Liver (tissue), 9 donors: Measurements from ENCODE around the gene DHX35. TPM values are rescaled to one million over a fixed set of nuclear protein-coding genes. Genes with fewer than 3 reads are reported as not detected.

Experiments used
- DNase-seq: peaks from one replicate; pipeline ENCODE4 v3.0.0-alpha.2; 2017; ENCODE audit warnings: low spot score
- H3K27ac ChIP-seq, 2 donors: one replicate each; pipeline ENCODE4 v1.7.0; 2013; ENCODE audit warnings: inconsistent platforms in 2 of 2, low read length in 2 of 2, control low read depth in 1 of 2, low read depth in 1 of 2, mild to moderate bottlenecking in 1 of 2
- H3K27me3 ChIP-seq, 4 donors: one replicate each; pipeline versions ENCODE4 v1.6.1 to v1.7.0; 2013; ENCODE audit warnings: low read length in 3 of 4, inconsistent platforms in 1 of 4, mild to moderate bottlenecking in 1 of 4, moderate library complexity in 1 of 4; ENCODE audit not compliant: control insufficient read depth in 4 of 4, insufficient read depth in 4 of 4
- H3K36me3 ChIP-seq, 4 donors: one replicate each; pipeline versions ENCODE4 v1.6.1 to v1.7.0; 2013; ENCODE audit warnings: low read length in 3 of 4, mild to moderate bottlenecking in 3 of 4, low read depth in 1 of 4, moderate library complexity in 1 of 4; ENCODE audit not compliant: control insufficient read depth in 4 of 4, insufficient read depth in 3 of 4
- H3K4me1 ChIP-seq, 4 donors: one replicate each; pipeline versions ENCODE4 v1.6.1 to v1.7.0; 2013; ENCODE audit warnings: low read length in 3 of 4, mild to moderate bottlenecking in 3 of 4, moderate library complexity in 1 of 4; ENCODE audit not compliant: control insufficient read depth in 4 of 4, insufficient read depth in 4 of 4
- H3K4me3 ChIP-seq, 3 donors: one replicate each; pipeline versions ENCODE4 v1.6.1 to v1.7.0; 2013; ENCODE audit warnings: low read length in 3 of 3, control low read depth in 1 of 3, low read depth in 1 of 3, mild to moderate bottlenecking in 1 of 3
- H3K9ac ChIP-seq, 2 donors: one replicate each; pipeline ENCODE4 v1.7.0; 2013; ENCODE audit warnings: low read length in 2 of 2, mild to moderate bottlenecking in 2 of 2, moderate library complexity in 2 of 2, control low read depth in 1 of 2, low read depth in 1 of 2
- H3K9me3 ChIP-seq, 4 donors: one replicate each; pipeline versions ENCODE4 v1.6.1 to v1.7.0; 2013; ENCODE audit warnings: low read length in 3 of 4; ENCODE audit not compliant: control insufficient read depth in 4 of 4
- ATF3 ChIP-seq: IDR thresholded peaks from 2 replicates; pipeline ENCODE4 v1.6.1; 2016; ENCODE audit warnings: antibody characterized with exemption
- CTCF ChIP-seq: fragments of 150-350 bp; IDR thresholded peaks from 2 replicates; pipeline ENCODE4 v1.5.1; 2017; ENCODE audit warnings: improper control_type of control experiment, low read depth, low read length; ENCODE audit not compliant: missing input control
- EGR1 ChIP-seq, 2 donors: IDR thresholded peaks; 2 replicates each; pipeline ENCODE4 v1.6.1; 2016 to 2018; ENCODE audit warnings: antibody characterized with exemption in 2 of 2, low read depth in 2 of 2
- FOXA1 ChIP-seq: IDR thresholded peaks from 2 replicates; pipeline ENCODE4 v1.6.1; 2016; ENCODE audit warnings: antibody characterized with exemption
- FOXA2 ChIP-seq: IDR thresholded peaks from 2 replicates; pipeline ENCODE4 v1.6.1; 2016; ENCODE audit warnings: antibody characterized with exemption
- GABPA ChIP-seq, 2 donors: IDR thresholded peaks in 1 of 2; conservative IDR thresholded peaks in 1 of 2; 2 replicates each; pipeline ENCODE4 v1.6.1; 2016; ENCODE audit warnings: antibody characterized with exemption in 2 of 2, mild to moderate bottlenecking in 1 of 2, moderate library complexity in 1 of 2
- HNF4A ChIP-seq, 2 donors: conservative IDR thresholded peaks; 2 replicates each; pipeline ENCODE4 v1.6.1; 2016; ENCODE audit warnings: antibody characterized with exemption in 2 of 2, mild to moderate bottlenecking in 2 of 2
- HNF4G ChIP-seq: IDR thresholded peaks from 2 replicates; pipeline ENCODE4 v1.6.1; 2016; ENCODE audit warnings: antibody characterized with exemption
- JUND ChIP-seq, 2 donors: IDR thresholded peaks; 2 replicates each; pipeline ENCODE4 v1.6.1; 2016; ENCODE audit warnings: antibody characterized with exemption in 2 of 2
- MAX ChIP-seq: IDR thresholded peaks from 2 replicates; pipeline ENCODE4 v1.6.1; 2016; ENCODE audit warnings: antibody characterized with exemption
- NR2F2 ChIP-seq: IDR thresholded peaks from 2 replicates; pipeline ENCODE4 v1.6.1; 2016; ENCODE audit warnings: antibody characterized with exemption
- RAD21 ChIP-seq, 2 donors: IDR thresholded peaks; 2 replicates each; pipeline ENCODE4 v1.6.1; 2016; ENCODE audit warnings: antibody characterized with exemption in 2 of 2, mild to moderate bottlenecking in 2 of 2
- REST ChIP-seq: IDR thresholded peaks from 2 replicates; pipeline ENCODE4 v1.6.1; 2016; ENCODE audit warnings: antibody characterized with exemption, mild to moderate bottlenecking
- RXRA ChIP-seq, 2 donors: IDR thresholded peaks; 2 replicates each; pipeline ENCODE4 v1.6.1; 2017 to 2018; ENCODE audit warnings: antibody characterized with exemption in 2 of 2, mild to moderate bottlenecking in 1 of 2
- SP1 ChIP-seq: IDR thresholded peaks from 2 replicates; pipeline ENCODE4 v1.6.1; 2018; ENCODE audit warnings: antibody characterized with exemption, mild to moderate bottlenecking
- TAF1 ChIP-seq: conservative IDR thresholded peaks from 2 replicates; pipeline ENCODE4 v1.6.1; 2016; ENCODE audit warnings: antibody characterized with exemption, mild to moderate bottlenecking
- YY1 ChIP-seq: IDR thresholded peaks from 2 replicates; pipeline ENCODE4 v1.6.1; 2016; ENCODE audit warnings: antibody characterized with exemption, mild to moderate bottlenecking
- ZBTB33 ChIP-seq: IDR thresholded peaks from 2 replicates; pipeline ENCODE4 v1.6.1; 2016; ENCODE audit warnings: antibody characterized with exemption
- WGBS: extraction: QIAGEN DNeasy Blood & Tissue Kit; methylation state at CpG from one replicate; pipeline ENCODE4 v1.1.7; 2013; 5-methylcytosine and 5-hydroxymethylcytosine counted together
- polyA plus RNA-seq, 2 donors: library from polyadenylated mRNA; stranded (reverse) in 1 of 2; unstranded in 1 of 2; fragments of 200-250 nt in 1 of 2; fragments of >200 nt in 1 of 2; fragmentation: Nextera tagmentation in 1 of 2; extraction: Ambion mirVana in 1 of 2; gene quantifications; one replicate each; pipeline versions ENCODE4 v1.2.1 to v1.2.3, GENCODE V29; 2013 to 2015
- total RNA-seq, 2 donors: library from RNA; depleted of rRNA; stranded (reverse); fragments of >200 nt; gene quantifications; one replicate each; pipeline ENCODE4 v1.2.3, GENCODE V29; 2014
- donor health status: healthy.
- donor health status: healthy.
- donor health status: healthy.
- donor health status: healthy.
- donor health status: healthy.

Gene DHX35
- total and polyA plus RNA-seq, 4 donors: 2.7 to 10.6 (median 4.8) TPM

GRCh38 chr20:38935967-38936407 is 26.2 kb upstream of the DHX35 start:
- no peaks in the 10 kb centered on the region for H3K27me3 ChIP-seq
- no peaks in the 10 kb centered on the region for H3K36me3 ChIP-seq
- no peak overlapping the region for H3K4me3 ChIP-seq
- no peak for DNase-seq
- H3K27ac ChIP-seq: no peak overlapping the region
- no peaks in the 10 kb centered on the region for H3K9me3 ChIP-seq
- H3K4me1 ChIP-seq: no peaks in the 10 kb centered on the region
- TF ChIP-seq RAD21 (IDR thresholded peaks at IDR 0.05): no peak
- TF ChIP-seq REST: no peak
- TF ChIP-seq YY1: no peak
- no peak for TF ChIP-seq NR2F2
- no peak for TF ChIP-seq TAF1
- TF ChIP-seq CTCF: no peak
- no peak for TF ChIP-seq SP1
- TF ChIP-seq ZBTB33: no peak
- no peak for TF ChIP-seq MAX
- no peak for TF ChIP-seq GABPA (IDR thresholded peaks at IDR 0.05 in 1 of 2, conservative IDR thresholded peaks at IDR 0.05 in 1 of 2)
- no peak for TF ChIP-seq RXRA (IDR thresholded peaks at IDR 0.05)
- TF ChIP-seq HNF4G: no peak
- no peak for TF ChIP-seq JUND (IDR thresholded peaks at IDR 0.05)
- TF ChIP-seq HNF4A (conservative IDR thresholded peaks at IDR 0.05): no peak
- no peak for TF ChIP-seq FOXA1
- no peak for TF ChIP-seq FOXA2
- TF ChIP-seq ATF3: no peak
- TF ChIP-seq EGR1 (IDR thresholded peaks at IDR 0.05; ENCODE audit: low read depth in 2 of 2): no peak
- WGBS: 94% methylated on average over 5 of the region's 5 CpGs
- H3K9ac ChIP-seq: no peak overlapping the region
